GM18526 (cell line): Measurements from ENCODE around the gene ATP4B.

ENCODE experiments used
- POLR2A ChIP-seq: IDR thresholded peaks from 3 replicates; pipeline ENCODE4 v1.6.1; 2011; ENCODE audit not compliant: insufficient read length; ENCODE audit errors: extremely low read depth

ATP4B gene

GRCh38 chr13:113650731-113651148 lies 7.3 kb downstream of the ATP4B start:
- TF ChIP-seq POLR2A = no peak

GRCh38 chr13:113650275-113650674 lies 7.7 kb downstream of the ATP4B start:
- TF ChIP-seq POLR2A = no peak

- TF ChIP-seq POLR2A = no peak
Measured at GRCh38 chr13:113649212-113649611, 8.8 kb downstream of the ATP4B start.

- TF ChIP-seq POLR2A = no peak
Measured at GRCh38 chr13:113648216-113648610, 9.8 kb downstream of the ATP4B start.

- no peak for TF ChIP-seq POLR2A
Measured at GRCh38 chr13:113647351-113648215, 10.4 kb downstream of the ATP4B start.

GRCh38 chr13:113646921-113647340 lies 11.1 kb downstream of the ATP4B start:
- no peak for TF ChIP-seq POLR2A

- TF ChIP-seq POLR2A = no peak
Measured at GRCh38 chr13:113646376-113646775, 11.6 kb downstream of the ATP4B start.

GRCh38 chr13:113645329-113645728 lies 12.7 kb downstream of the ATP4B start:
- TF ChIP-seq POLR2A = no peak

- TF ChIP-seq POLR2A = no peak
Measured at GRCh38 chr13:113644800-113645199, 13.2 kb downstream of the ATP4B start.

GRCh38 chr13:113643593-113643992 lies 14.4 kb downstream of the ATP4B start:
- TF ChIP-seq POLR2A = no peak

- no peak for TF ChIP-seq POLR2A
Measured at GRCh38 chr13:113642563-113642962, 15.4 kb downstream of the ATP4B start.

- no peak for TF ChIP-seq POLR2A
Measured at GRCh38 chr13:113641426-113641825, 16.6 kb downstream of the ATP4B start.

GRCh38 chr13:113639616-113640262 lies 18.3 kb downstream of the ATP4B start:
- no peak for TF ChIP-seq POLR2A

GRCh38 chr13:113638806-113639205 lies 19.2 kb downstream of the ATP4B start:
- TF ChIP-seq POLR2A = no peak

- no peak for TF ChIP-seq POLR2A
Measured at GRCh38 chr13:113638173-113638746, 19.7 kb downstream of the ATP4B start.

- no peak for TF ChIP-seq POLR2A
Measured at GRCh38 chr13:113637262-113638160, 20.5 kb downstream of the ATP4B start.
